Activated CD8-positive, alpha-beta memory T cell treated with anti-CD3 and anti-CD28 coated beads, Interleukin-2, amount 10 ng/mL, durations not matched to agents 7 days and 5 days (primary cell): ENCODE results near the gene PSMC3. TPM values are rescaled to one million over a fixed set of nuclear protein-coding genes. Genes with fewer than 3 reads are reported as not detected.

ENCODE experiments used
- ATAC-seq: fragments of 150-1000 bp; cut with Tn5 transposase; one replicate; pipeline ENCODE4 v1.10.0; 2021; ENCODE audit warnings: moderate library complexity
- CTCF ChIA-PET: fragments of 350-600 bp; sonication (Branson Sonifier 250); formaldehyde crosslinking; loops from one replicate; lab custom pipeline; 2021; ENCODE audit warnings: antibody characterized with exemption; lab: Charles Lee
- DNase-seq: peaks from one replicate; pipeline ENCODE4 v3.0.0-alpha.2; 2020
- H3K27ac Mint-ChIP-seq: one replicate; pipeline ENCODE4 v1.8.0; 2021; ENCODE audit warnings: mild to moderate bottlenecking, mixed read lengths
- H3K27me3 Mint-ChIP-seq: one replicate; pipeline ENCODE4 v1.8.0; 2021; ENCODE audit warnings: mixed read lengths
- H3K36me3 Mint-ChIP-seq: one replicate; pipeline ENCODE4 v1.8.0; 2021; ENCODE audit warnings: mild to moderate bottlenecking, mixed read lengths
- H3K4me1 Mint-ChIP-seq: one replicate; pipeline ENCODE4 v1.8.0; 2021; ENCODE audit warnings: mixed read lengths
- H3K4me3 Mint-ChIP-seq: one replicate; pipeline ENCODE4 v1.8.0; 2021; ENCODE audit warnings: mild to moderate bottlenecking, moderate library complexity, mixed read lengths
- H3K9me3 Mint-ChIP-seq: one replicate; pipeline ENCODE4 v1.8.0; 2022; ENCODE audit warnings: low read depth, mixed read lengths
- total RNA-seq, 2 experiments: library from RNA; stranded (reverse); gene quantifications; one replicate each; pipeline ENCODE4 v1.2.3, GENCODE V29; 2021

Gene PSMC3
- total RNA-seq, 2 experiments from 2014 or later: 150 to 164 TPM

- Mint-ChIP-seq H3K4me3 (no peak overlapping the region), H3K27me3 (no peaks in the 10 kb centered on the region), H3K36me3 (peaks cover 1% of the 10 kb centered on the region), H3K27ac (no peak overlapping the region), H3K9me3 (no peaks in the 10 kb centered on the region), H3K4me1 (peaks cover 4% of the 10 kb centered on the region)
- DNase-seq: no peak
- CTCF ChIA-PET: interaction anchor here (3.5 kb wide), 1 partner anchor 78 kb away, joined by 24 read pairs; no protein-coding TSS in a partner anchor
- ATAC-seq: no peak
These were observed 25.8 kb upstream of the PSMC3 start for GRCh38 chr11:47451990-47452389.

- ATAC-seq: no peak
- Mint-ChIP-seq H3K4me3 (no peak overlapping the region), H3K9me3 (no peaks in the 10 kb centered on the region), H3K27me3 (no peaks in the 10 kb centered on the region), H3K4me1 (peaks cover 4% of the 10 kb centered on the region), H3K27ac (no peak overlapping the region), H3K36me3 (peaks cover 1% of the 10 kb centered on the region)
- CTCF ChIA-PET: no interaction called here
- DNase-seq: no peak
These were observed 25.2 kb upstream of the PSMC3 start for GRCh38 chr11:47451436-47451835.

- Mint-ChIP-seq H3K4me1 (peaks cover 4% of the 10 kb centered on the region), H3K36me3 (peaks cover 1% of the 10 kb centered on the region), H3K27ac (no peak overlapping the region), H3K4me3 (no peak overlapping the region), H3K9me3 (no peaks in the 10 kb centered on the region), H3K27me3 (no peaks in the 10 kb centered on the region)
- no peak for ATAC-seq
- CTCF ChIA-PET: no interaction called here
- DNase-seq: no peak
These were observed 23.3 kb upstream of the PSMC3 start for GRCh38 chr11:47449541-47449940.

GRCh38 chr11:47448566-47449427 is 22.6 kb upstream of the PSMC3 start, which contains the start of gene RAPSN:
RAPSN (minus strand) TSS chr11:47449136; CDS start chr11:47448964, 172 bp downstream.
- H3K27me3 Mint-ChIP-seq: no peaks in the 10 kb centered on the region
- ATAC-seq (no peak), DNase-seq (no peak)
- H3K4me1 Mint-ChIP-seq: no peaks in the 10 kb centered on the region
- H3K9me3 Mint-ChIP-seq: no peaks in the 10 kb centered on the region
- no peaks in the 10 kb centered on the region for H3K36me3 Mint-ChIP-seq
- CTCF ChIA-PET: interaction anchor here (1.2 to 1.4 kb wide), 2 partner anchors 9 to 75 kb away, joined by 3 read pairs; no protein-coding TSS in a partner anchor
- H3K27ac Mint-ChIP-seq: no peak within 1 kb of the TSS
- H3K4me3 Mint-ChIP-seq: no peak within 1 kb of the TSS

DNA sequence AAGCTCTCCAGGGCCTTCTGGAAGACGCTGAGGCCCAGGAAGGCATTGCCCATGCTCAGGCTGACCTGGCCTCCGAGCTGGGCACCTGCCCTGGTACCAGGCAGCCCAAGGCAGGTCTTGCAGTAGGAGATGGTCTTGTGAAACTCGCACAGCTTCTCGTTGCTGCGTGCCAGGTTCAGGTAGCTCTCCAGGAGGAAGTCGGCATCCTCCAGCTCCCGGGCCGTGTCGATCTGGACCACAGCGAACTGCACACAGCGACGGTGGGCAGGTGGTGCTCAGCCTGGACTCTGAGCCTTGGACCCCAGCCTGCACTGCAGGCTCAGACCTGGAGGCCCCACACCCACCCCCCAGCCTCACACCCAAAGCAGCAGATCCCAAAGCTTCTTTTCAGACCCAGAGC is 21.7 kb upstream of the PSMC3 start:
- Mint-ChIP-seq H3K4me1 (no peaks in the 10 kb centered on the region), H3K4me3 (no peak overlapping the region), H3K36me3 (no peaks in the 10 kb centered on the region), H3K27me3 (no peaks in the 10 kb centered on the region), H3K9me3 (no peaks in the 10 kb centered on the region), H3K27ac (no peak overlapping the region)
- ATAC-seq (no peak), DNase-seq (no peak)
- CTCF ChIA-PET: interaction anchor here (1.2 to 1.4 kb wide), 2 partner anchors 10 to 74 kb away, joined by 3 read pairs; no protein-coding TSS in a partner anchor

DNA sequence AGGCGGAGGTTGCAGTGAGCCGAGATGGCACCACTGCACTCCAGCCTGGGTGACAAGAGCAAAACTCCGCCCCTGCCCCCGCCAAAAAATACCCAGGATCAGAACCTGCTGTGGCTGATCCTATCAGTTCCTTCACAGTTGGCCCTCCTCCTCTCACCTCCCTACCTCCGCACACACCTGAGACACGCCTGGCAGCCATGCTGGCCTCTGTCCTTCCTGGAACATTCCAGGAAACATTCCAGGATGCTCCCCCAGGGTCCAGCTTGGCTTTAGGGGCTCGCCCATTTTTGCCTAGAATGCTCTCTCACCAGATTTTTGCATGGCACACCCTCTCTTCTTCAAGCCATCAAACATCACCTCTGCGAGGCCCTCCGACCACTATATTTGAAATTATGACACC is 20.6 kb upstream of the PSMC3 start:
- H3K36me3 Mint-ChIP-seq: no peaks in the 10 kb centered on the region
- no peak for DNase-seq
- ATAC-seq: no peak
- no peak overlapping the region for H3K4me3 Mint-ChIP-seq
- no peaks in the 10 kb centered on the region for H3K4me1 Mint-ChIP-seq
- H3K27me3 Mint-ChIP-seq: no peaks in the 10 kb centered on the region
- no peaks in the 10 kb centered on the region for H3K9me3 Mint-ChIP-seq
- CTCF ChIA-PET: no interaction called here
- H3K27ac Mint-ChIP-seq: no peak overlapping the region

DNA sequence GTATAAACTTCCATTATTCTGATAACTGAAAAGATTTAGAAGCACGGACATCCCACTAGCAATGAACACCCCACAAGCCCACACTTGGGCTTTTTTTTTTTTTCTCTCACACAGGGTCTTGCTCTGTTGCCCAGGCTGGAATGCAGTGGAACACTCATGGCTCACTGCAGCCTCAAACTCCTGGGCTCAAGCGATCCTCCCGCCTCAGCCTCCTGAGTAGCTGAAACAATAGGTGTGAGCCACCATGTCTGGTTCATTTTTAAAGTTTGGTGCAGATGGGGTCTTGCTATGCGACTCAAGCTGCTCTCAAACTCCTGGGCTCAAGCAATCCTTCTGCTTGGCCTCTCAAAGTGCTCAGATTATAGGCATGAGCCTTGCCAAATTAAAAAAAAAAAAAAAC is 19.6 kb upstream of the PSMC3 start:
- no peaks in the 10 kb centered on the region for H3K4me1 Mint-ChIP-seq
- H3K36me3 Mint-ChIP-seq: no peaks in the 10 kb centered on the region
- DNase-seq (no peak), ATAC-seq (no peak)
- H3K27me3 Mint-ChIP-seq: no peaks in the 10 kb centered on the region
- CTCF ChIA-PET: interaction anchor here (0.7 to 1.1 kb wide), 3 partner anchors 8 to 72 kb away, joined by 3 to 4 read pairs (median 3); no protein-coding TSS in a partner anchor
- H3K4me3 Mint-ChIP-seq: no peak overlapping the region
- no peaks in the 10 kb centered on the region for H3K9me3 Mint-ChIP-seq
- H3K27ac Mint-ChIP-seq: no peak overlapping the region

DNA sequence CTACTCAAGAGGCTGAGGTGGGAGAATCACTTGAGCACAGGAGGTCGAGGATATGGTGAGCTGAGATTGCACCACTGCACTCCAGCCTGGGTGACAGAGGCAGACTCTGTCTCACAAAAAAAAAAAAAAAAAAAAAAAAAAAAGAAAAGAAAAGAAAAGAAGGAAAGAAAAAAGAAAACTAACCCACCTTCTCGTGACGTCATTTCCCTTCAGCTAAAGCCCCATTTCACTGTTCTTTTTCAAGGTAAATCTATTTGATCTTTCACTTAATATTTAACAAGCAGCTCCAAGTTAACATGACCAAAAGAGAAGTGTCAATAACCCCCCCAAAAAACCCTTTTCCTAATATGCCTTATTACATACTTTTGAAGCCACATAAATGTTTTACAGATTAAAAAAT is 17.6 kb upstream of the PSMC3 start:
- no peak for ATAC-seq
- no peaks in the 10 kb centered on the region for H3K36me3 Mint-ChIP-seq
- no peak overlapping the region for H3K27ac Mint-ChIP-seq
- no peaks in the 10 kb centered on the region for H3K4me1 Mint-ChIP-seq
- no peak overlapping the region for H3K4me3 Mint-ChIP-seq
- H3K27me3 Mint-ChIP-seq: no peaks in the 10 kb centered on the region
- H3K9me3 Mint-ChIP-seq: no peaks in the 10 kb centered on the region
- DNase-seq: no peak
- CTCF ChIA-PET: interaction anchor here (0.9 to 1.3 kb wide), 3 partner anchors 10 to 70 kb away, joined by 3 to 4 read pairs (median 3); no protein-coding TSS in a partner anchor

- Mint-ChIP-seq H3K27me3 (no peaks in the 10 kb centered on the region), H3K4me3 (no peak overlapping the region), H3K4me1 (no peaks in the 10 kb centered on the region), H3K36me3 (no peaks in the 10 kb centered on the region), H3K9me3 (no peaks in the 10 kb centered on the region), H3K27ac (no peak overlapping the region)
- no peak for DNase-seq
- ATAC-seq: no peak
- CTCF ChIA-PET: interaction anchor here (0.6 to 1.3 kb wide), 4 partner anchors 12 to 110 kb away, joined by 3 to 4 read pairs (median 3); no protein-coding TSS in a partner anchor
These were observed 16.9 kb upstream of the PSMC3 start for GRCh38 chr11:47443028-47443700.

DNA sequence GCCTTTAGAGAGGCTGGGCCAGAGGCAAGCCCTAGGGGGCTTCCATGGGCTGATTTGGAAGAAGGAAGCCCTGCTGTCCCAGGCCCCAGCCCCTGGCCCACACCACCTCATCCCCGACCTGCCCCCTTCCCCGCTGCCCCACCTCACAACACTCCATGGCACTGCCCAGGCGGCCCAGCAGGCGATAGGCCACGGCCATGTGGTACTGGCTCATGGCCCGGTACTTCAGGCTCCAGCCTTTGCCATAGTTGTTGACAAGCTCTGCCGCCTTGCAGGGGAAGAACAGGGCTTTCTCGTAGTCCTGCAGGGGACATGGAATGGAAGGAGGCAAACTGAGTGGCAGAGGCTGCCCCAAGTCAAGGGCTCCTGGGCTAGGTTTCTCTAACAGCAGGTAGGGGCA is 16.3 kb upstream of the PSMC3 start:
- H3K27me3 Mint-ChIP-seq: no peaks in the 10 kb centered on the region
- H3K9me3 Mint-ChIP-seq: no peaks in the 10 kb centered on the region
- no peaks in the 10 kb centered on the region for H3K4me1 Mint-ChIP-seq
- CTCF ChIA-PET: interaction anchor here (0.6 to 1.3 kb wide), 2 partner anchors 12 to 111 kb away, joined by 3 read pairs; no protein-coding TSS in a partner anchor
- ATAC-seq (no peak), DNase-seq (no peak)
- no peaks in the 10 kb centered on the region for H3K36me3 Mint-ChIP-seq
- no peak overlapping the region for H3K4me3 Mint-ChIP-seq
- no peak overlapping the region for H3K27ac Mint-ChIP-seq

DNA sequence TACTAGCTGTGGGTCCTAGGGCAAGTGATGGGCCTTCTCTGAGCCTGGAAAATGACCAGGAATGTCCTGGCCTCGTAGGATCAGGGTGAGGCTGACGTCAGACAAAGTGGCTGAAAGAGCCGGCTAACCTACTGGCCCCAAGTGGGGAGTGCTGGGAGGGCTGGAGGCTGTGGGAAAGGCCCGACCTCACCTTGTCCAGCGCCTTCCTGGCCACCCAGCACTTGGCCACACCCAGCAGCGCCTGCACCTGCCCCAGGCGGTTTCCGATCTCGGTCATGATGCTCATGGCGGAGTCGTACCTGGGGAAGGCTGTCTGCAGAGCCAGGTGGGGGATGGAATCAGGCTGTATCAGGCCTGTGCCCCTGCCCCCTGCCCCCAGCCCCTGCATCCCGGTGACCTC is 15.2 kb upstream of the PSMC3 start:
- ATAC-seq: no peak
- Mint-ChIP-seq H3K9me3 (no peaks in the 10 kb centered on the region), H3K27me3 (no peaks in the 10 kb centered on the region), H3K4me3 (no peak overlapping the region), H3K4me1 (no peaks in the 10 kb centered on the region), H3K36me3 (no peaks in the 10 kb centered on the region), H3K27ac (no peak overlapping the region)
- DNase-seq: no peak
- CTCF ChIA-PET: no interaction called here

DNA sequence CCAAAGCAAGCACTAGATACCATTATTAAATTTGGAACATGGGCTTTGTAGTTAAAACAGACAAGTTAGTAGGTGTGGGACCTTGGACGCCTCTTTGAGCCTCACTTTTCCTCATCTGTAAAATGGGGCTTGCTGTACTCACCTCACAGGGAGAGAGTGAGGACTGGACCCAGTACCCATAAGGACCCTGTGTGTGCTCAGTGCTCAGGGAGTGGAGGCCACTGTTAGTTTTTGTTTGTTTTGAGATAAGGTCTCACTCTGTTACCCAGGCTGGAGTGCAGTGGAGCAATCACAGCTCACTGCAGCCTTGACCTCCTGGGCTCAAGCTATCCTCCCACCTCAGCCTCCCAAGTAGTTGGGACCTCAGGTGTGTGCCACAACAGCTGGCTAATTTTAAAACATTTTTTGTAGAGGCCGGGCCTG is 13.8 kb upstream of the PSMC3 start:
- no peak overlapping the region for H3K27ac Mint-ChIP-seq
- no peaks in the 10 kb centered on the region for H3K4me1 Mint-ChIP-seq
- no peaks in the 10 kb centered on the region for H3K36me3 Mint-ChIP-seq
- DNase-seq (no peak), ATAC-seq (no peak)
- H3K27me3 Mint-ChIP-seq: no peaks in the 10 kb centered on the region
- no peak overlapping the region for H3K4me3 Mint-ChIP-seq
- H3K9me3 Mint-ChIP-seq: no peaks in the 10 kb centered on the region
- CTCF ChIA-PET: no interaction called here

DNA sequence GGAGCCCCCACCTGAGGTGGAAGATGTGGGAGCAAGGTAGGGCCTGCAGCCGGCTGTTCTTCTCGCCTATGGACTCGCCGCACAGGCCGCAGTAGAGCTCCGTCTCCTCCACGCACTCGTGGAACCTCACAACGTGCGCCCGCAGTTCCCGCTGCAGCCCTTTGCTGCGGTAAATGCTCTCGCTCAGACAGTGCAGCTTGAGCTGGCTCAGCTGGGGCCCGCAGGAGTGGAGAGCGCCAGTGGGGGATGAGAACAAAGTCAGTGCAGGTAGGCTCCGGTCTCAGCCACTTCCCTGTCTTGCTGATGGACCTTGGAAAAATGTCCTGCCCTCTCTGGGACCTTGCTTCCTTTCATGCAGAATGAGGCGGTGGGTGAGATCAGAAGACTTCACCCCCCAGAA is 12.5 kb upstream of the PSMC3 start:
- Mint-ChIP-seq H3K9me3 (no peaks in the 10 kb centered on the region), H3K27ac (no peak overlapping the region), H3K36me3 (no peaks in the 10 kb centered on the region), H3K27me3 (no peaks in the 10 kb centered on the region), H3K4me3 (no peak overlapping the region), H3K4me1 (no peaks in the 10 kb centered on the region)
- ATAC-seq (no peak), DNase-seq (no peak)
- CTCF ChIA-PET: no interaction called here
